Measurements from ENCODE around the gene DYNLL2.

DYNLL2 gene

DNA sequence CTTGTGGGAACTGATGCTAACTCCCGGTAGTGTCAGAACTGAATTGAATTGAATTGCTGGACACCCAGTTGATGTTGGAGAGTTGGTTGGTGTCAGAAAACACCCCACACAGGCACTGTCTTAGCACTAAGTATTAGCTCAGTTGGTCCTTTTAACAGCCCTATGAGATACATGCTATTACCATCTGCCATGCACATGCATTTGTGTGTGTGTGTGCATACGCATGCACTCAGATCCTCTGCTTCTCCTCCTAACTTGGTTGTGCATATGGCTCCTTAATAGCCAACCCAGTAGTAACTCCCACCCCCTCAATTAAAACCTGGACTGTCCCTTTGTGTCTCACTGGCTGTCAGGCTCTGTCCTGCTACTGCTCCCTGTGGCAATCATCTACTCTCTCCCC, 32.3 kb upstream of the DYNLL2 start:
- Histone ChIP-seq H3K27me3 (ENCODE audit: control insufficient read depth, insufficient read depth, low read length) (no peaks in the 10 kb centered on the region), H3K36me3 (ENCODE audit: control insufficient read depth, insufficient read depth, low read length) (no peaks in the 10 kb centered on the region), H3K4me1 (ENCODE audit: control insufficient read depth, insufficient read depth, low read length) (no peaks in the 10 kb centered on the region), H3K4me3 (ENCODE audit: low read length) (no peak overlapping the region), H3K9me3 (ENCODE audit: control insufficient read depth, insufficient read depth, low read length) (no peaks in the 10 kb centered on the region), H3K27ac (ENCODE audit: low read length) (no peak overlapping the region)
- DNase-seq (ENCODE audit: low read depth, low spot score): no peak
- no CpG with 5 or more reads among the region's 2 CpGs for WGBS (ENCODE audit: insufficient coverage, insufficient read length)

DNA sequence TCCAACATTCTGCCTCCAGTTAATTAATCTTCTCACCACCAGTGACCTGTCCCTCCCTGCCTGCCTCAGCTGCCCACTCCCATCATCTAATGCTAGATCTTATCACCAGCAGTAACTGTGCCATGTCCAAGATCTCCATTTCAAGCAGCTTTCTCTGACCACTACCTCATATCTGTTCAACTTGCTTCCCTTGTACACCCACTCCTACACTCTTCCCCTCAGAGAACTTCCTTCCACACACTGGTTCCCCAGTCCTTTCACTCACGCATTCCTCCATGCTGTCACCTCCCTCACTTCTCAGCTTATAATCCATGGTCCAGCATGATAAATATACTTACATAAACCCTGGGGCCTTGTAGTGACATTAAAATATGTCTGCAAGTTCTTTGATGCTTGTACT, 31.8 kb upstream of the DYNLL2 start:
- H3K36me3 ChIP-seq (ENCODE audit: control insufficient read depth, insufficient read depth, low read length): no peaks in the 10 kb centered on the region
- no peaks in the 10 kb centered on the region for H3K4me1 ChIP-seq (ENCODE audit: control insufficient read depth, insufficient read depth, low read length)
- WGBS (ENCODE audit: insufficient coverage, insufficient read length): no CpG with 5 or more reads among the region's 1 CpG
- H3K27me3 ChIP-seq (ENCODE audit: control insufficient read depth, insufficient read depth, low read length): no peaks in the 10 kb centered on the region
- H3K27ac ChIP-seq (ENCODE audit: low read length): no peak overlapping the region
- H3K4me3 ChIP-seq (ENCODE audit: low read length): no peak overlapping the region
- no peak for DNase-seq (ENCODE audit: low read depth, low spot score)
- H3K9me3 ChIP-seq (ENCODE audit: control insufficient read depth, insufficient read depth, low read length): no peaks in the 10 kb centered on the region

DNA sequence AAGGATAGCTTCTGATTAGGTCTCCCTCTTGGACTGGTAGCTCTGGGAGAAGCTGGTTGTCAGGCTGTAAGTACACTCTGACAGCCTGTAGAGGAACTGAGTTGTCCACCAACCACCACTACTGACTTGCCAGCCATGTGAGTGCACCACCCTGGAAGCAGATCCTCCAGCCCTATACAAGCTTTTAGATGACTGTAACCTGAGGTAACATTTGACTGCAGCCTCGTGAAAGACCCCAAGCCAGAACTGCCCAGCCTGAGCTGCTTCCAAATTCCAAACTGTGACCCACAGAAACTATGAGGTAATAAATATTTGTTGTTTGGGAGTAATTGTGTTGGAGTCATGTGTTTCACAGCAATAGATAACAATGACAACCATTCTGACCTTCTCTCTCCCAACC, 30.8 kb upstream of the DYNLL2 start:
- no peak for DNase-seq (ENCODE audit: low read depth, low spot score)
- no peak overlapping the region for H3K4me3 ChIP-seq (ENCODE audit: low read length)
- H3K27ac ChIP-seq (ENCODE audit: low read length): no peak overlapping the region
- no CpG with 5 or more reads among the region's 1 CpG for WGBS (ENCODE audit: insufficient coverage, insufficient read length)
- H3K36me3 ChIP-seq (ENCODE audit: control insufficient read depth, insufficient read depth, low read length): no peaks in the 10 kb centered on the region
- no peaks in the 10 kb centered on the region for H3K4me1 ChIP-seq (ENCODE audit: control insufficient read depth, insufficient read depth, low read length)
- no peaks in the 10 kb centered on the region for H3K27me3 ChIP-seq (ENCODE audit: control insufficient read depth, insufficient read depth, low read length)
- H3K9me3 ChIP-seq (ENCODE audit: control insufficient read depth, insufficient read depth, low read length): no peaks in the 10 kb centered on the region

GRCh38 chr17:58052945-58053715, 30.1 kb upstream of the DYNLL2 start:
- no CpG with 5 or more reads among the region's 8 CpGs for WGBS (ENCODE audit: insufficient coverage, insufficient read length)
- Histone ChIP-seq H3K36me3 (ENCODE audit: control insufficient read depth, insufficient read depth, low read length) (no peaks in the 10 kb centered on the region), H3K27ac (ENCODE audit: low read length) (no peak overlapping the region), H3K4me3 (ENCODE audit: low read length) (no peak overlapping the region), H3K27me3 (ENCODE audit: control insufficient read depth, insufficient read depth, low read length) (no peaks in the 10 kb centered on the region), H3K9me3 (ENCODE audit: control insufficient read depth, insufficient read depth, low read length) (no peaks in the 10 kb centered on the region), H3K4me1 (ENCODE audit: control insufficient read depth, insufficient read depth, low read length) (no peaks in the 10 kb centered on the region)
- no peak for DNase-seq (ENCODE audit: low read depth, low spot score)

DNA sequence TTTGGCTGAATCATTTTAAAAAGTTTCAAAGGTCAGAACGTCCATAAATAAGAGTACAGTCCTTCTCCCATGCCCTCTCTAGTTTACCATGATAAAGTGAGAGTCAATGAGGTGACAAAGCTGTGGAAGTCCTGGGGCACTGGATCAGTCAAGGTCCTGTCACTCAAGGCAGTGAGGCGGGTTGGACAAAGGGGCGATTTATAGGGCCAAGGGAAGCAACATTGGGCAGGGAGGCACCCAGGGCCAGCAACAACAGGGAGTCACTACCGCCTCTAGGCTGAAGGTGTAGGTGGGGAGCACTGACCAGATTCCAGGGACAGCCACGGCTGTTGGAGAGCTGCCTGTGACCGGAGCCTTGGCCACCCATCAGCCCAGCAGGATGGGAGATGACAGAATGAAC, 28.6 kb upstream of the DYNLL2 start:
- no peak for DNase-seq (ENCODE audit: low read depth, low spot score)
- WGBS (ENCODE audit: insufficient coverage, insufficient read length): no CpG with 5 or more reads among the region's 6 CpGs
- H3K4me3 ChIP-seq (ENCODE audit: low read length): no peak overlapping the region
- no peaks in the 10 kb centered on the region for H3K9me3 ChIP-seq (ENCODE audit: control insufficient read depth, insufficient read depth, low read length)
- no peaks in the 10 kb centered on the region for H3K27me3 ChIP-seq (ENCODE audit: control insufficient read depth, insufficient read depth, low read length)
- no peaks in the 10 kb centered on the region for H3K36me3 ChIP-seq (ENCODE audit: control insufficient read depth, insufficient read depth, low read length)
- no peak overlapping the region for H3K27ac ChIP-seq (ENCODE audit: low read length)
- H3K4me1 ChIP-seq (ENCODE audit: control insufficient read depth, insufficient read depth, low read length): no peaks in the 10 kb centered on the region

GRCh38 chr17:58056476-58056875, 26.7 kb upstream of the DYNLL2 start:
- H3K27me3 ChIP-seq (ENCODE audit: control insufficient read depth, insufficient read depth, low read length): no peaks in the 10 kb centered on the region
- no peaks in the 10 kb centered on the region for H3K36me3 ChIP-seq (ENCODE audit: control insufficient read depth, insufficient read depth, low read length)
- H3K9me3 ChIP-seq (ENCODE audit: control insufficient read depth, insufficient read depth, low read length): no peaks in the 10 kb centered on the region
- no peak overlapping the region for H3K27ac ChIP-seq (ENCODE audit: low read length)
- no peaks in the 10 kb centered on the region for H3K4me1 ChIP-seq (ENCODE audit: control insufficient read depth, insufficient read depth, low read length)
- no peak overlapping the region for H3K4me3 ChIP-seq (ENCODE audit: low read length)
- DNase-seq (ENCODE audit: low read depth, low spot score): no peak

- Histone ChIP-seq H3K4me3 (ENCODE audit: low read length) (no peak overlapping the region), H3K9me3 (ENCODE audit: control insufficient read depth, insufficient read depth, low read length) (no peaks in the 10 kb centered on the region), H3K27ac (ENCODE audit: low read length) (no peak overlapping the region), H3K36me3 (ENCODE audit: control insufficient read depth, insufficient read depth, low read length) (no peaks in the 10 kb centered on the region), H3K27me3 (ENCODE audit: control insufficient read depth, insufficient read depth, low read length) (no peaks in the 10 kb centered on the region), H3K4me1 (ENCODE audit: control insufficient read depth, insufficient read depth, low read length) (no peaks in the 10 kb centered on the region)
- WGBS (ENCODE audit: insufficient coverage, insufficient read length): no CpG with 5 or more reads among the region's 5 CpGs
- DNase-seq (ENCODE audit: low read depth, low spot score): no peak
These were observed 24.1 kb upstream of the DYNLL2 start for GRCh38 chr17:58059141-58059540.

- no peaks in the 10 kb centered on the region for H3K36me3 ChIP-seq (ENCODE audit: control insufficient read depth, insufficient read depth, low read length)
- H3K27me3 ChIP-seq (ENCODE audit: control insufficient read depth, insufficient read depth, low read length): no peaks in the 10 kb centered on the region
- H3K9me3 ChIP-seq (ENCODE audit: control insufficient read depth, insufficient read depth, low read length): no peaks in the 10 kb centered on the region
- no peak overlapping the region for H3K4me3 ChIP-seq (ENCODE audit: low read length)
- H3K27ac ChIP-seq (ENCODE audit: low read length): no peak overlapping the region
- no peak for DNase-seq (ENCODE audit: low read depth, low spot score)
- WGBS (ENCODE audit: insufficient coverage, insufficient read length): no CpG with 5 or more reads among the region's 9 CpGs
- H3K4me1 ChIP-seq (ENCODE audit: control insufficient read depth, insufficient read depth, low read length): no peaks in the 10 kb centered on the region
These were observed 22.5 kb upstream of the DYNLL2 start for GRCh38 chr17:58060596-58061191.

DNA sequence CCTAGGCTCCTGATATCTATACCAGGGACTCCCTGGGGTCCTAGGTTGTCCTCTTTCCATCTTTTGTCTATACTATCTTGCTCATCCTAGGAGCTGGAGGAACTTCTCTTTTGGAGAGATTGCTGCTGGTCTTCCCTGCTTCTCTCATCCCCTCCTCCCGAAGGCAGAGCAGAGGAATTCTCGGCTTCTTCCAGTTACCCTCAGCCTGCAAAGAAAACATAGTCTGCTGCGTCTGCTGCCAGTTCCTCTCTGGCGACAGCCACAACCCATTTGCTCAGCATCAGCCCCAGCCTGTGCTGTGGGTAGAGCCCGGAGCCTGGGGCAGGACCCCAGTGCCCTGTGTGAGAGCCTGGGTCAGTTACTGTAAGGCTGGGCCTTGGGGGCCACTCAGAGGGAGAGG, 21.5 kb upstream of the DYNLL2 start:
- H3K4me3 ChIP-seq (ENCODE audit: low read length): no peak overlapping the region
- no peaks in the 10 kb centered on the region for H3K27me3 ChIP-seq (ENCODE audit: control insufficient read depth, insufficient read depth, low read length)
- no peaks in the 10 kb centered on the region for H3K9me3 ChIP-seq (ENCODE audit: control insufficient read depth, insufficient read depth, low read length)
- no peak for DNase-seq (ENCODE audit: low read depth, low spot score)
- H3K4me1 ChIP-seq (ENCODE audit: control insufficient read depth, insufficient read depth, low read length): no peaks in the 10 kb centered on the region
- WGBS (ENCODE audit: insufficient coverage, insufficient read length): no CpG with 5 or more reads among the region's 5 CpGs
- H3K36me3 ChIP-seq (ENCODE audit: control insufficient read depth, insufficient read depth, low read length): no peaks in the 10 kb centered on the region
- H3K27ac ChIP-seq (ENCODE audit: low read length): no peak overlapping the region

GRCh38 chr17:58065238-58065637, 18.0 kb upstream of the DYNLL2 start:
- Histone ChIP-seq H3K9me3 (ENCODE audit: control insufficient read depth, insufficient read depth, low read length) (no peaks in the 10 kb centered on the region), H3K27ac (ENCODE audit: low read length) (no peak overlapping the region), H3K4me1 (ENCODE audit: control insufficient read depth, insufficient read depth, low read length) (no peaks in the 10 kb centered on the region), H3K36me3 (ENCODE audit: control insufficient read depth, insufficient read depth, low read length) (no peaks in the 10 kb centered on the region), H3K4me3 (ENCODE audit: low read length) (no peak overlapping the region), H3K27me3 (ENCODE audit: control insufficient read depth, insufficient read depth, low read length) (no peaks in the 10 kb centered on the region)
- DNase-seq (ENCODE audit: low read depth, low spot score): no peak
- no CpG with 5 or more reads among the region's 1 CpG for WGBS (ENCODE audit: insufficient coverage, insufficient read length)

DNA sequence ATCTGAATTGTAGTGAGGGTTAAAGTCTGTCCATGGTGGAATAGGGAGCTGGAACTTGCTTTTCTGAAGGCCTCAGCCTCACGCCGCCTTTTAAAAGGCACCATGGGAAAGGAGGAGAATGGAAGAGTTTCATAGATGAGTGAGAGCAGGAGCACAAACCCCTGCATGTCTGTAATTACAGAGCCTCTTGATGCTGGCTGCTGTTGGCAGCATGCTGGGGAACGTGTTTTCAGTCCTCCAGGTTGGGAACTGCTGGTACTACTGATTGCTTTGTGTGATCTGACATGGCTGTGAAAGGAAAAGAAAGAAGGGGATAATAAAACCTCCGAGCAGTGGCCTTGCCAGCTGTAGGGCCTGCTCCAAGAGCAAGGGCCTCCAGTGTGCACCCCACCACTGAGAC, 16.8 kb upstream of the DYNLL2 start:
- Histone ChIP-seq H3K36me3 (ENCODE audit: control insufficient read depth, insufficient read depth, low read length) (no peaks in the 10 kb centered on the region), H3K4me3 (ENCODE audit: low read length) (no peak overlapping the region), H3K27ac (ENCODE audit: low read length) (no peak overlapping the region), H3K27me3 (ENCODE audit: control insufficient read depth, insufficient read depth, low read length) (no peaks in the 10 kb centered on the region), H3K4me1 (ENCODE audit: control insufficient read depth, insufficient read depth, low read length) (no peaks in the 10 kb centered on the region), H3K9me3 (ENCODE audit: control insufficient read depth, insufficient read depth, low read length) (no peaks in the 10 kb centered on the region)
- no peak for DNase-seq (ENCODE audit: low read depth, low spot score)
- no CpG with 5 or more reads among the region's 4 CpGs for WGBS (ENCODE audit: insufficient coverage, insufficient read length)
